HG03095 (cell line): ENCODE results near the gene GRIK4.

Source experiments
- ATAC-seq: cut with Tn5 transposase; IDR thresholded peaks from one replicate; pipeline ENCODE4 v1.9.1; 2021; ENCODE audit warnings: moderate library complexity; ENCODE audit not compliant: unreplicated experiment

Gene GRIK4

DNA sequence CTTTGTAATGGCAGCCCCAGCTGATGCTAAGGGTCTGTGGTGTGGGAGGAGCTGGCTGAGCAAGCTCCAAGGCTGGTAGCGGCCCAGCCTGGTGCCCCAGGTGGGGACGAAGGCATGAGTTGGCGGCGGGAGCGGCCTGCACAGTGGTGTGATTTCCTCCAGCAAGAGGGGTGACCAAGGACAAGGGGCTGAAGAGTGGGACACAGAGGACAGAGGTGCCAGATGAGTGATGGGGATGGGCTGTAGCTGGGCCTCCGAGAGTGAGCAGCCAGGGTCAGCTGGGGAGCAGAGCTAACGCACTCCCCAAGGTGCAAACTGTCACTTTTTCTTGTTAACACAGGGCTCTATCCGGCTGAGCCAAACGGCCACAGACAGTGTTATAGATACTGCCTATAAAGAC lies 283.2 kb downstream of the GRIK4 start:
- no peak for ATAC-seq

GRCh38 chr11:120795185-120795584 lies 283.6 kb downstream of the GRIK4 start:
- no peak for ATAC-seq

GRCh38 chr11:120797143-120797542 lies 285.6 kb downstream of the GRIK4 start:
- ATAC-seq: no peak

DNA sequence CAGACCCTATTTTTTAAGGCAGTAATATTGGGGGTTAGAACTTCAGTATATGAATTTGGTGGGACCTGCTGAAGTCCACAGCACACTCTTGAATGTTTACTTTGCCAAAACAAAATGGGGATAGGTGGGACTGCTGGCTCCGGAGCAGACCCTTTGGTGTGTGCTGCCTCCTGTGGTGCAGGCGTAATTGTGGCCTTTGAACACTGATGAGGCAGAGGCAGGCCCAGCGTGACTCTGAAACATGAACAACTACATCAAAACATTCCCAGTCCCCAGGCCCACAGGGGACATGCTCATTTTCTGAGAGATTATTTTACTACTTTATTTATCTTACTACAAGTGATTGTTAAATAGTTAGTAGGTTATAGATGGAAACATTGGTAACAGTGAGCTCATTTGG lies 287.3 kb downstream of the GRIK4 start:
- no peak for ATAC-seq

DNA sequence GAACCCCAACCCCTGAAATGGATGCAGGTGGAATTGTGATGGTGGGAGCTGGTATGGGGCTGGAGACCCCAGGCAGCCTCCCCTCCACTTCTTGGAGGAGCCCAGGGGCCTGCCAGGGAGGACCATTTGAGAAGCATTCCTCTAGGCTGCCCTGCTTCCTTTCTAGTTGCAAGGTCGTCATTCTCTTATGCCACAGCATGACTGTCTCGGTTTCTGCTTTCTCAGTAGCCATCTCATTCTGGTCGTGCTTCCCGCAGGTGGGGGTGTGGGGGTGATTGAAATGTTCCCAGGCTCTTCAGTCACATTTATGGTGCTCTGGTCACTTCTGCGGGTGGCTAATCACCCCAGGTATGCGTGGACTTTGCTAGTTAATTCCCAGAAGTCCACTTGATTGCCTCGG lies 288.7 kb downstream of the GRIK4 start:
- ATAC-seq: no peak

DNA sequence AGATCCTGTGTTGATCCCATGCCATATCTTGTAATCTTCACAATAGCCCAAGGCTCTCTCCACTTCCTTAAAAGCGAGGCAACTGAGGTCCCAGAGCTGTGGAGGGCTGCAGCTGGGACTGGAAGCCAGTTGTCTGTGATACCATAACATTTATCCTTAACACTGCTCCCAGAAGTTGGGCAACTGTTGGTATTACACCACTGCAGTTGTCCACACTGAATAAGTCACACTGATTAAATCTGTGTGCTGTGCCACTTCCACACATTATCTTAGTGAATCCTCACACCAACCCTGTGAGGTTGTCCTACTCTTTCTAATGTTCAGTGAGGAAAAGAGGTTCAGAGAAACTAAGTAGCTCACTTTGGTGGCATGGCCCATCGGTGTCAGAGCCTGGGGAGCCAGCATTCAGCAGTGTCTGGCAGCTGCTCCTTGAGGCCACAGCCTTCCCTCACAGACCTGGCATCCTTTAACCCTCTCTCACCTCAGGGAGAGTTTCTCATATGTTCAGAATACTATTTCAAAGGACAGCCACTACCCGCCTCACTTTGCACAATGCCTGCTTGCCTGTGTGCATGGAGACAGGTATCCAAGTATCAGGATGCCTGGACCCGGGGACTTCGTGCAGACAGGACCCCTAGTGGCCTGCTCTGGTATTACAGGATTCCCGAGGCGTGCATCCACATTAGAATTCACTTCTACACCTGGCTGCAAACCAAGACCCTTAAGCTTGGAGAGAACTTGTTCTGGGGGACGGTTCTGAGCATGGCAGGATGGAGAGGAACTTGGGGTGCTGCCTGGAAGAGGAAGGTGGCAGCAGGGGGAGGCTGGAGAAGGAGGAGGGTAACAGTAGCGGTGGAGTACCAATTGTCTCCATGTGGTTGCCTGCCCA lies 290.5 kb downstream of the GRIK4 start:
- ATAC-seq: no peak

DNA sequence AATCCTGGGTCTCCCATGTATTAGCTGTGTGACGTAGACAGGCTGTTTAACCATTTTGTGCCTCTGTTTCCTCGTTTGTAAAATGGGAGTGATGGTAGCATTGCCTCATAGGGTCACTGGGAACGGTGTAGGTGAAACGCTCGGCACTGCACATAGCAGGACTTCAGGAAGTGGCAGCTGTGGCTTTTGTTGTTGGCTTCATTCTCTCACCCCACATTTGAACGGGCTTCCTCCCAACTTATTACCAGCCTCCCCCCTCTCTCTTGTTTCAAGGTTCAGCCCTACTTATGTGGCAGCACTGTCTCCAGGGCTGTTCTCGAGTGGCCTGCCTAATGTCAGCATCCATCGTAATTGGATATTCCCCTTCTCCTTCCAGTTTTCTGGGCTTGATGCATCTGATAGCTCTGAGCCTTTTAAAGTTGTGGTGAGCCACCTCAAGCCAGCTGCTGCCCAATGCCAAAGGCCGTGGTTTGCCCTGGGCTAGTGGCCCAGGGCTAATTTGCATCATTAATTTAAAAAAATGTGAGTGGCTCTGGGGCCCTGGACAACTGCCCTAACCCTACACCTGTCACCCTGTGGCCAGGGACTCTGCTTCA lies 294.5 kb downstream of the GRIK4 start:
- no peak for ATAC-seq

- ATAC-seq: no peak
Observed at GRCh38 chr11:120807414-120808150, 296.0 kb downstream of the GRIK4 start.

DNA sequence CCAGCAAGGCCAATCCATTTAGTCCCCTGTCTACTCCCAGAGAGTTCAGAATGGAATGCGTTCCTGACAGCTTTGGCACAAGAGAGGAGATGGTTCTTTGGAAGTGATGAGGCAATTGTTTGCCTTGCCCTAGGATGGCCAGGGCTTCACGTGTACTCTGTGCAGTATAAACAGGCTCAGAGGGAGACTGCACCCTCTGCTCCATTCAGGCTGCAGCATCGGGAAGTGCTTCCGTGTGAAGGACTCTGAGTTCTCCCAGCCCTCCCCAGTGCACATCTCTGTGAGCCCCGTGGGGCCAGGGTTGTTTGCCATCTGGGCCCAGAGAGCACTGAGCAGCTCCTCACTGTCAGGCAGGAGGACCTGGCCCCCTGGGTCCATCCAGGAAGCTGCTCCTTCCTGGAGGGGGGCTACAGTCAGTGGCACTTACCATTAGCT lies 297.1 kb downstream of the GRIK4 start:
- ATAC-seq: no peak

GRCh38 chr11:120810251-120810650 lies 298.7 kb downstream of the GRIK4 start:
- ATAC-seq: no peak

DNA sequence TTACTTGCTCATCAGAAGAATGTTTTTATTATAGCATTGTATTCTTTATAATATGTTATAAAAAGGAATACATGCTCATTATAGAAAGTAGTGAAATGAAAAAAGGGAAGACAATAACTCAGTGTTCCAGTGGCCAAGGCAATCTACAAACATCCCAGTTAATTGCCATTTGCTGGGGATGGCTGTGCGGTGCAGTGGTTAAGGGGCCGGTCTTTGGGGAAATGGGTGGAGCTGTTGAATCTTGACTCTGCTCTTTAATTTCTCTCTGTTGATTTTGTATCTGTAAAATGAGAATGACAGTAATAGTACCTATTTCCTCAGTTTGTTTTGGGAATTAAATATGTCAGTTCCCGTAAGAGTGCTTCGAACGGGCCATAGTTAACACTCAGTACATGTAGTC lies 299.7 kb downstream of the GRIK4 start:
- ATAC-seq: no peak

DNA sequence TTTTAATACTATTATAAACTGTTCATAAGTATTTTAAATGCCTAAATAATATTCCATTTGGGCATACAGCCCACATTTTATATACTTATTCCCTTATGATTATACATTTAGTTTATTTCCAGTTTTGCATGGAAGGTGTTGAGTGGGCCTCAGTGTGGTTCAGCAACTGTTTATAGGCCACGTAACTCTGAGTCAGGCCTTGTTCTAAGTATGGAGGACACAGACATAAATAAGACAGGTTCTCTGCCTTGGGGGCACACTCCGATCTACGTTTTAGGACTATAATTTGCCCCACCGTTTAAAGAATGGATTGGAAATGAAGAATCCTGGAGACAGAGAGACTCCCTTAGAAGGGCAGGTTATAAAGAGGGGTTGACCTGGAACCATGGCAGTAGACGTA lies 300.2 kb downstream of the GRIK4 start:
- no peak for ATAC-seq

DNA sequence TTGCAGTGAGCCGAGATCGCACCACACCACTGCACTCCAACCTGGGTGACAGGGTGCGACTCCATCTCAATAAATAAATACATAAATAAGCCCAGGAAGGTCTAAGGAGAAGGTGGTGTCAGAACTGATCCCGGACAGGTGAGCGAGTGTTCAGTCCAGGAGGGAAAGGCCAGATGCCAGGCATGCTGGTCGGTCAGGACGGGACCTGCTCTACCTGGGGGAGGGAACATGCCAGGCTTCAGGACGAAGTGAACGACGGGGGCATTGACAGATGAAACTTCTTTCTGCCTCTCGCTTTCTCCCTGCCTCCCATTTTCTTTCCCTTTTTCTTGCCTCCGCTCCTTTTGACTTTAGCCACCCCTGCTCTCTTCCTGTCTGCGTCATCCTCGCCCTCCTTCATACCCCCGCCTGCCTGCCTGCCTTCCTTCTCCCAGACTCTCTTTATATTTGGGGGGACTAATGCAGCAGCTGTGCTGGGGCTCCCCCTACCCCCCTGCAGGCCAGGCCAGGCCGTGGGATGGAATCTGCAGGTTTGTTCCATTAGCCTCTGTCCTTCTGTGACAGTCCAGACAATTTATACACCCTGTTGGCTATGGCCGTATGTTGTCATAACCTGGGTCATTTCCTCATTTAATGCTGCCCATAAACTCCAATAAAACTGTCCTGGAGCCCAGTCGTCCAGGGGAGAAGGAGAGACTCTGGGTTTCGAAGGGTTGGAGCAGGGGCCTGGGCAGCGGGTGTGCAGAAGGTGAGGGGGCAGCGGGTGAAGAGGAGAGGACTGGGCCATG lies 303.2 kb downstream of the GRIK4 start:
- no peak for ATAC-seq

DNA sequence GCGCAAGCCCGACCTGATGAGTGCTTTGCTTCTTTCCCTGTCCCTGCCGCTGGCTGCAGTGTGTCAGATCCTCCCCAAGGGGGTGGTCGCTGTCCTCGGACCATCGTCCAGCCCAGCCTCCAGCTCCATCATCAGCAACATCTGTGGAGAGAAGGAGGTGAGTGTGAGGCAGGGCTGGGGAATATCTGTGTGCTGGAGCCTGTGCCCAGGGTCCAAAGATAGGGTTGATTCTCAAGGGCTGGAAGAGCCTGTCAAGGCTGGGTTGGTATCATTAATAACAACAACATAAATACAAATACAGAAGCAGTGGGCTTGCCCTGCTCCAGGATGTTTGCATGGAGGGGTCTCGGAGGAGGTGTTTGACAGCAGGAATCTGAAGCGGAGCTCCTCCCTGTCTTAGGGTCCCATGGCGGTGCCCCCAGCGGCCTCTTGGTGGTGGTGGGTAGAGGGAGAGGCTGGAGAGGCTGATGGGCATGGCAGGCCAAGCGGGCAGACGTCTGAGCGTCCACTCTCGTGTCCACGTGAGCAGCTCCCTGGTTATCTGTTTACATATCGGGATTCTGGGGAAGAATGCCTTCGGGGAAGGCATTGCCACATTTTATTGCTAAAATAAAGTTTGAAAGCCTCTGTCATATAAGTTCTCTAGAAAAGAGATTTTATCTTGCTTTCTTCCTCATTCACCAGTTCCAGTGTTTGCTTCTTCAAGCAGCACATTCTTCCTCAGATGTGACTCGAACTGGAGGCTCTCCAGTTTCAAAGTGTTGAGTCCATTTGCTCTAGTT lies 304.0 kb downstream of the GRIK4 start:
- ATAC-seq: no peak

DNA sequence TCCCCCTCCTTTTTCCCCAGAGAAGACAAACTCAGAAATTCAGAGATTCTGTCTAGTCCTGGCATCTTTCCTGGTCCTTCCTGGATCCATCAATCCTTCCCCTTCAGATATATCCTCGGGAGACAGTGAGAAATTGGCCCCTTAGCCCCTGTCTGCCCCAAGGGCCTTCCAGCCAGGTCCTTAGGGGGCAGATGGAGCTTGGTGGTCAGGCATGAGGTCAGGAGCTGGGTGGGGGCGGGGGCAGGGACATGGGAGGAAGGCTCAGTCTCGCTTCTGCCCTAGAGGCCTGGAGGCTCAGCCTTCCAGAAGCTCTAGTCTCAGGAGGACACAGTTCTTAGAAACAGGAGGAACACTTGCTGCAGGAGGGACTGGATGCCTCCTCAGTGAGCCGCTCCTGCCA lies 304.6 kb downstream of the GRIK4 start:
- ATAC-seq: no peak

DNA sequence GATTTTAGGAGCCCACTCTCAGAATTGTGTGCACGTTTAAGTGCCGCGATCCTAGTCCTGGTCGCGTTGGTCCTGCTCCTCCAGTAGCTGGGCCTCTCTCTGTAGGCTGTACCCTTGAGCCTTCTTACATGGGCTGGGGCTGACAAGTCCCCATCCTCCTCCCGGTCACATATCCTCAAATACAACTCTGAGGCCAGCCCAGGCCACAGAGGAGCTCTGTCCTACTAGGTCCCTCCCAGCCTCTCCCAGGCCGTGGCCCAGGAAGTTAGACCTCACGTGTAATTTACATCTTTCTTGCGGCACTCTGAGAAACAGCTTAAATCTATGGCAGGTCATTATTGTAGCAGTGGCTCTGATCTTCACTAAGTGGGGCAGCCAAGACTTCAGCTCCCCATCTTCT lies 305.2 kb downstream of the GRIK4 start:
- no peak for ATAC-seq

- ATAC-seq: no peak
Observed at GRCh38 chr11:120817158-120817557, 305.6 kb downstream of the GRIK4 start.

DNA sequence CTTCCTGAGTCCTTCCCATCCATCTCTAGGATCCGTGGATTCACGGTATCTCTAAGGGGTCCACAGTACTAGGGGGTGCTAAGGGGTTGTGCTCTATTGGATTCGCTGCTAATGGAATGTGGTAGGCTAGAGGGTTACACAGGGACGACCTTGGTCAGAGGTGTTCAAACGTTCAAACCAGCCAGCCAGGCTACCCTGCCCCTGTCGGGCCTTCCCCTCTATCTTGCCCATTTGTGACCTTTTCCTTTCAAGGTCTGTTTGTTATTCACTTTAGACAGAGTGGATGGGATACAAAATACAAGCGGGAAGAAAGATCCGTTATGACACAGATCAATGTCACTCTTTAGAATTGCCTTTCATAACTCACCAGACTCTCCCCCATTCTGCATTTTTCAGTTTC lies 306.5 kb downstream of the GRIK4 start:
- ATAC-seq: no peak

GRCh38 chr11:120819003-120819402 lies 307.5 kb downstream of the GRIK4 start:
- ATAC-seq: no peak
